Parathyroid adenoma (tissue), 2 donors: ENCODE measurements around the gene ADGRL2.

Source experiments
- H2AFZ ChIP-seq: fragments of 300-600 bp; sonication (generic); one replicate; pipeline ENCODE4 v1.7.0; 2017; ENCODE audit warnings: antibody characterized with exemption, mild to moderate bottlenecking
- H3K27ac ChIP-seq: fragments of 300-600 bp; sonication (generic); one replicate; pipeline ENCODE4 v1.7.0; 2017
- H3K27me3 ChIP-seq: fragments of 300-600 bp; sonication (generic); one replicate; pipeline ENCODE4 v1.7.0; 2017; ENCODE audit warnings: low read length; ENCODE audit not compliant: control insufficient read depth, insufficient read depth
- H3K36me3 ChIP-seq: fragments of 300-600 bp; sonication (generic); one replicate; pipeline ENCODE4 v1.7.0; 2017; ENCODE audit warnings: low read length; ENCODE audit not compliant: control insufficient read depth, insufficient read depth
- H3K4me1 ChIP-seq: fragments of 300-600 bp; sonication (generic); one replicate; pipeline ENCODE4 v1.7.0; 2017; ENCODE audit warnings: control low read depth
- H3K4me2 ChIP-seq: fragments of 300-600 bp; sonication (generic); one replicate; pipeline ENCODE4 v1.7.0; 2017; ENCODE audit warnings: low read length
- H3K4me3 ChIP-seq: fragments of 300-600 bp; sonication (generic); one replicate; pipeline ENCODE4 v1.7.0; 2017; ENCODE audit warnings: low read depth, low read length
- H3K79me2 ChIP-seq: fragments of 300-600 bp; sonication (generic); one replicate; pipeline ENCODE4 v1.7.0; 2017; ENCODE audit warnings: control low read depth
- H3K9ac ChIP-seq: fragments of 300-600 bp; sonication (generic); one replicate; pipeline ENCODE4 v1.7.0; 2017; ENCODE audit warnings: mild to moderate bottlenecking
- H3K9me3 ChIP-seq: fragments of 300-600 bp; sonication (generic); one replicate; pipeline ENCODE4 v1.7.0; 2017; ENCODE audit warnings: low read length; ENCODE audit not compliant: control insufficient read depth
- TF ChIP-seq, protein P1 (sequence below): fragments of 300-600 bp; sonication (generic); IDR thresholded peaks from one replicate; pipeline ENCODE4 v1.7.0; 2017; ENCODE audit warnings: antibody characterized with exemption, mild to moderate bottlenecking
- donor health status: primary hyperparathyroidism.

ADGRL2 gene

DNA sequence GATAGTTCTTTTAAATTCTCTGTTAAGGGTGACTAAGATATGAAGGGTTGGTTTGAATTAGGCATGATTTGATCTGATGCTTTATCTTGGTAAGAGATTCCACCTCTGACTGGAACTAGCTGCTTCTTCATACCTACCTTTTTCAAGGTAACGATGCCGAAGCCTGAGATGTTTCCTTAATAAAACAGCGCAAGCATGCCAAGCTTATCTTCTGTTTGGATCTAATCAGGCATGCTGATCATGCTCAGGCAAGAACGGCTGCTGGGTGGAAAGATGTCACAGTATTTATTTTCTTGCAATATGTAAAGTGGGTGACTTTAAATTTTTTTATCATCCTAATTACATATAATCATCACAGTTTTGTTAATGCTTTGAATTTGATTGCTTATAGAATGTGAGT is 148.7 kb downstream of the ADGRL2 start:
- Histone ChIP-seq H3K4me1 (peaks cover 3% of the 10 kb centered on the region), H3K79me2 (no peaks in the 10 kb centered on the region), H3K9me3 (no peaks in the 10 kb centered on the region), H3K4me2 (peak overlapping the region; percentile 50), H3K4me3 (no peak overlapping the region), H3K36me3 (no peaks in the 10 kb centered on the region), H2AFZ (no peak overlapping the region), H3K27ac (no peak overlapping the region), H3K9ac (no peak overlapping the region), H3K27me3 (no peaks in the 10 kb centered on the region)
- TF ChIP-seq, protein P1, sequence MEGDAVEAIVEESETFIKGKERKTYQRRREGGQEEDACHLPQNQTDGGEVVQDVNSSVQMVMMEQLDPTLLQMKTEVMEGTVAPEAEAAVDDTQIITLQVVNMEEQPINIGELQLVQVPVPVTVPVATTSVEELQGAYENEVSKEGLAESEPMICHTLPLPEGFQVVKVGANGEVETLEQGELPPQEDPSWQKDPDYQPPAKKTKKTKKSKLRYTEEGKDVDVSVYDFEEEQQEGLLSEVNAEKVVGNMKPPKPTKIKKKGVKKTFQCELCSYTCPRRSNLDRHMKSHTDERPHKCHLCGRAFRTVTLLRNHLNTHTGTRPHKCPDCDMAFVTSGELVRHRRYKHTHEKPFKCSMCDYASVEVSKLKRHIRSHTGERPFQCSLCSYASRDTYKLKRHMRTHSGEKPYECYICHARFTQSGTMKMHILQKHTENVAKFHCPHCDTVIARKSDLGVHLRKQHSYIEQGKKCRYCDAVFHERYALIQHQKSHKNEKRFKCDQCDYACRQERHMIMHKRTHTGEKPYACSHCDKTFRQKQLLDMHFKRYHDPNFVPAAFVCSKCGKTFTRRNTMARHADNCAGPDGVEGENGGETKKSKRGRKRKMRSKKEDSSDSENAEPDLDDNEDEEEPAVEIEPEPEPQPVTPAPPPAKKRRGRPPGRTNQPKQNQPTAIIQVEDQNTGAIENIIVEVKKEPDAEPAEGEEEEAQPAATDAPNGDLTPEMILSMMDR: no peak

DNA sequence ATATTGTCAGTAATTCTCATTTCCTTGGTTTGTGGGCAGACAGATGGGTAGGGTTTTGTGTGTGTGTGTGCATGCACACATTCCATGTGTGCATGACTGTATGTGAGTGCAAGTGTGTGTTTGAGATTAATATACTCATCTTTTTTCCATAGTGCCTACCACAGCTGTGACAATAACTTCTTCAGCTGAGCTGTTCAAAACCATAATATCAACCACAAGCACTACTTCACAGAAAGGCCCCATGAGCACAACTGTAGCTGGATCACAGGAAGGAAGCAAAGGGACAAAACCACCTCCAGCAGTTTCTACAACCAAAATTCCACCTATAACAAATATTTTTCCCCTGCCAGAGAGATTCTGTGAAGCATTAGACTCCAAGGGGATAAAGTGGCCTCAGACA is 149.3 kb downstream of the ADGRL2 start:
- Histone ChIP-seq H3K9ac (no peak overlapping the region), H3K27ac (no peak overlapping the region), H3K9me3 (no peaks in the 10 kb centered on the region), H3K79me2 (no peaks in the 10 kb centered on the region), H3K4me3 (no peak overlapping the region), H3K4me1 (peaks cover 3% of the 10 kb centered on the region), H3K4me2 (no peak overlapping the region), H3K36me3 (no peaks in the 10 kb centered on the region), H2AFZ (no peak overlapping the region), H3K27me3 (no peaks in the 10 kb centered on the region)
- TF ChIP-seq, protein P1: no peak

DNA sequence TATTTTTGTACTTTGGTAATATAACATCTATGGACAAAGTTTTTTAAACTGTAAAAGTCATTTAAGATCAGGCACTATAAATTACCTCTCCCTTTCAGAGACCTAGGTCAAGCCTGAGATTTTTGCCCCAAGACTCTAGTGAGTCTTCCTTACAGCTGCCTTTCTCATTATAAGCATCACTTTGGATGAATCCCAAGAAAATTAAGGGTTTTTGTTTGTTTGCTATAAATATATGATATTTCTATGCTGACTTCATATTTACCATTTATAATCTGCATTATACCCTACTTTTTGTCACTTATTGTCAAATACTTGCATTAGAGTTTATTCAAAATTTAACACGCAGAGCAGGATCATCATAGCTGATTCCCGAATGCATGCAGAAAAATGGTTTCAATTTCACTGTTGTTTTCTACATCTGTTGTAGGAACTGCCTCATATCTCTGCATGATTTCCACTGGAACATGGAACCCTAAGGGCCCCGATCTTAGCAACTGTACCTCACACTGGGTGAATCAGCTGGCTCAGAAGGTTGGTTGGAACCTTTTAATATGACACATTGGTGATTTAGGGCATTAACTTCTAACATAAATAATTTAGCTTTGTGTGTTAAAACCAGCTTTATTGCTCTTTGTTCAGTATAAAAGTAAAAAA is 150.0 kb downstream of the ADGRL2 start:
- Histone ChIP-seq H3K4me1 (peaks cover 3% of the 10 kb centered on the region), H3K9me3 (no peaks in the 10 kb centered on the region), H2AFZ (no peak overlapping the region), H3K4me2 (no peak overlapping the region), H3K36me3 (no peaks in the 10 kb centered on the region), H3K27me3 (no peaks in the 10 kb centered on the region), H3K4me3 (no peak overlapping the region), H3K27ac (no peak overlapping the region), H3K9ac (no peak overlapping the region), H3K79me2 (no peaks in the 10 kb centered on the region)
- TF ChIP-seq, protein P1: no peak

DNA sequence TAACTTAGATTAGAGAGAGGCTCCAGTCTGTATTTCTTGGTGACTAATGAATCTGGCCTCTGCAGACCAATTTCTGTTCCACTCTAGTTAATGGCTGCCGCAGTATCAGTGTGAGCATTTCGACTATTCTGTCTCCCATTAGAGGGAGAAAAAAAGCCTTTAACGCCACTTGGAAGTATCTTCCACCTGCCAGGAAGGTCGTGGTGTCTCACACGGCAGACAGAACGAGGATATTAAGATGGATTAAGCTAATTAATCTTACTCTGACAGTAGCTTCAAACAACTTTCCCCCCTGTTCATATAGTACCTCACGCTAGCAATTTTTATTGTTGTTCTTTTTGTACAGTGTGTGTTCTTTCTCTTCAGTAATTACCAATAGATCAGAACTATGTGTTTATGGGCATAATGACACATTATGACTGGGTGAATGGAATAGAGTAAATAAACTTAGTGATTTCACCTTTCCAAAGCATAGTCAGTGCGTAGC is 153.8 kb downstream of the ADGRL2 start:
- Histone ChIP-seq H3K4me1 (no peaks in the 10 kb centered on the region), H3K79me2 (no peaks in the 10 kb centered on the region), H3K4me3 (no peak overlapping the region), H3K36me3 (no peaks in the 10 kb centered on the region), H3K27ac (no peak overlapping the region), H3K27me3 (no peaks in the 10 kb centered on the region), H2AFZ (no peak overlapping the region), H3K9me3 (no peaks in the 10 kb centered on the region), H3K4me2 (no peak overlapping the region), H3K9ac (no peak overlapping the region)
- TF ChIP-seq, protein P1: no peak

DNA sequence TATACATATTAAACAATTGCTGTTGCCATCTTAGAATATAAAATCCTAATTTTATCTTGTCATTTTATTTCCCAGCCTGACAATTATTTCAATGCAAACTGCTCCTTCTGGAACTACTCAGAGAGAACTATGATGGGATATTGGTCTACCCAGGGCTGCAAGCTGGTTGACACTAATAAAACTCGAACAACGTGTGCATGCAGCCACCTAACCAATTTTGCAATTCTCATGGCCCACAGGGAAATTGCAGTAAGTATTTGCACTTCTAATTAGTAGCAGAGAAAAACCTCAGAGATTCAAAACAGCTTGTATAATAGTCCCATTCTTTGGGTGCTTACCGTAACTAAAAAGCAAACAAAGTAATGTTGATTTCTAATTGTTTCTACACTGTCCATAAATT is 167.2 kb downstream of the ADGRL2 start:
- no peaks in the 10 kb centered on the region for H3K9me3 ChIP-seq
- no peaks in the 10 kb centered on the region for H3K79me2 ChIP-seq
- H3K36me3 ChIP-seq: no peaks in the 10 kb centered on the region
- no peak overlapping the region for H3K4me3 ChIP-seq
- H3K4me2 ChIP-seq: no peak overlapping the region
- no peak overlapping the region for H3K9ac ChIP-seq
- H3K27me3 ChIP-seq: no peaks in the 10 kb centered on the region
- H2AFZ ChIP-seq: no peak overlapping the region
- H3K27ac ChIP-seq: no peak overlapping the region
- TF ChIP-seq, protein P1: no peak
- H3K4me1 ChIP-seq: no peaks in the 10 kb centered on the region
